Keratinocyte (primary cell): Measurements from ENCODE around the gene TMEM200B.

Experiments
- CTCF ChIP-seq, 3 experiments: IDR thresholded peaks in 1 of 3; conservative IDR thresholded peaks in 1 of 3; optimal IDR thresholded peaks in 1 of 3; 2 replicates in 2 of 3; 3 replicates in 1 of 3; pipeline versions ENCODE3 to v1.5.1; 2011; ENCODE audit warnings: low read length in 3 of 3, mild to moderate bottlenecking in 3 of 3, moderate library complexity in 2 of 3, control low read depth in 1 of 3, inconsistent platforms in 1 of 3; ENCODE audit not compliant: insufficient read depth in 2 of 3; ENCODE audit errors: extremely low read depth in 1 of 3
- EZH2 ChIP-seq: IDR thresholded peaks from one replicate; pipeline ENCODE4 v1.6.1; 2012; ENCODE audit warnings: inconsistent platforms, mild to moderate bottlenecking, low read length, moderate library complexity

- TF ChIP-seq CTCF (optimal IDR thresholded peaks at IDR 0.05 in 1 of 3, IDR thresholded peaks at IDR 0.05 in 1 of 3, conservative IDR thresholded peaks at IDR 0.05 in 1 of 3; ENCODE audit: extremely low read depth in 1 of 3, insufficient read depth in 2 of 3, low read length in 3 of 3) (no peak), EZH2 (no peak)
These were observed 24.4 kb downstream of the TMEM200B start for GRCh38 chr1:29099286-29099685.
